CD4-positive, alpha-beta T cell treated with Interleukin-6 at 100 ng/mL for 8 hours (primary cell): ENCODE data around the gene SLC39A10.
"Not testable (repeated sequence)": the region's sequence is repeated elsewhere in the genome, so short reads cannot be mapped to it uniquely, and the experiment has no call there.

Experiments used
- DNase-seq: peaks from one replicate; pipeline ENCODE4 v3.0.0-alpha.2; 2020; ENCODE audit warnings: mixed read lengths, low spot score

SLC39A10 gene

DNA sequence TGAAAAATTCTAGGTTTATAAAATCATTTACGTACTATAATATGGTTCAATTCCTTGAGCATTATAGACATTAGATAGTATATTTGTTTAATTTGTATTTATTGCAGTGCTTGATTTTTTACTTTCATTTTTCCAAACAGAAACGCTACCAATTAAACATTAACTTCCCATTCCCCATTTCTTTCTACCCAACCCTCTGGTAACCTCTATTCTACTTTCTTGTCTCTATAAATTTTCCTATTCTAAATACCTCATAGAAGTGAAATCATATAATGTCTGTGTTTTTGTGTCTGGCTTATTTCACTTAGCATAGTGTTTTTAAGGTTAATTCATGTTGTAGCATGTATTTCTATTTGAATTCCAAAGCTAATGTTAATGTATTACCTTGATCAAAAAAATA lies 11.6 kb upstream of the SLC39A10 start:
- no peak for DNase-seq

DNA sequence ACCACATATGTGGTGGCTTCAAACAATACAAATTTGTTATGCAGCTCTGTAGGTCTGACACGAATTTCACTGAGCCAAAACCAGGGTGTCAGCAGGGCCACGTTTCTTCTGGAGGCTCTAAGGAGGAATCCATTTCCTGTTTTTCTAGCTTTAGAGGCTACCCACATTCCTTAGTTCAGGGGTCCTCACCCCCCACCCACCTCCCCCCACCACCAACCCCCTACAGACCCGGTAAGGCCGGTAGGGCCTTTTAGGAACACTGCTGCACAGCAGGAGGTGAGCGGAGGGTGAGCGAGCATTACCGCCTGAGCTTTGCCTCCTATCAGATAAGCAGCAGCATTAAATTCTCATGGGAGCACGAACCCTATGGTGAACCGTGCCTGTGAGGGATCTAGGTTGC lies 10.6 kb upstream of the SLC39A10 start:
- no peak for DNase-seq

- DNase-seq = no peak
Measured at GRCh38 chr2:195647302-195647701, 9.7 kb upstream of the SLC39A10 start.

DNA sequence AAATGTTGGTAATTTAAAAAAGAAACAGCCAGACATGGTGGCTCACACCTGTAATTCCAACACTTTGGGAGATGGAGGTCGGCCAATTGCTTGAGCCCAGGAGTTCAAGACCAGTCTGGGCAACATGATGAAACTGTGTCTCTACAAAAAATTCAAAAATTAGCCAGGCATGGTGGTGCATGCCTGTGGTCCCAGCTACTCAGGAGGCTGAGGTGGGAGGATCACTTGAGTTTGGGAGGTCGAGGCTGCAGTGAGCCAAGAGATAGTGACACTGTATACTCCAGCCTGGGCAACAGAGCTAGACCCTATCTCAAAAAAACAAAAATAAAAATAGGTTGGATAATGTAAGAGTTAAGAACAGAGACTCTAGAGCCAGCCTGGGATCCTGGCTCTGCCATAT lies 8.7 kb upstream of the SLC39A10 start:
- DNase-seq = not testable (repeated sequence)

DNA sequence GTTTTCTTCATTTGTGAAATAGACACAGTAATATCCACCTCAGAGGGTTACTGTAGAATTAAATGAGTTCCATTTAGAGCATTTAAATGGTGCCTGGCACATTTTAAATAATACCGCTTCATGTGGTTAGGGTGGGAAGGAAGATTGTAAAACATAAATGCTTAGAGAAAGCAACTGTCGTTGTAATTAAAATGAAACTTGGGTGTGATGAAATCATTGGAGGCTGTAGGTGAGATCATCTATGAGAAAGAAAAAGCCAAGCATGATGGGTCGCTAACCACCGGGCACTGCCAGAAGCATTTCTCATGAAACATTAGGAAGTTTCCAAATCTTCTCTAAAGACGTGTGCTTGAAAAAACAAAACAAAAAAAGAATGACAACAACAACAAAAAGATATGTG lies 8.2 kb upstream of the SLC39A10 start:
- no peak for DNase-seq

DNA sequence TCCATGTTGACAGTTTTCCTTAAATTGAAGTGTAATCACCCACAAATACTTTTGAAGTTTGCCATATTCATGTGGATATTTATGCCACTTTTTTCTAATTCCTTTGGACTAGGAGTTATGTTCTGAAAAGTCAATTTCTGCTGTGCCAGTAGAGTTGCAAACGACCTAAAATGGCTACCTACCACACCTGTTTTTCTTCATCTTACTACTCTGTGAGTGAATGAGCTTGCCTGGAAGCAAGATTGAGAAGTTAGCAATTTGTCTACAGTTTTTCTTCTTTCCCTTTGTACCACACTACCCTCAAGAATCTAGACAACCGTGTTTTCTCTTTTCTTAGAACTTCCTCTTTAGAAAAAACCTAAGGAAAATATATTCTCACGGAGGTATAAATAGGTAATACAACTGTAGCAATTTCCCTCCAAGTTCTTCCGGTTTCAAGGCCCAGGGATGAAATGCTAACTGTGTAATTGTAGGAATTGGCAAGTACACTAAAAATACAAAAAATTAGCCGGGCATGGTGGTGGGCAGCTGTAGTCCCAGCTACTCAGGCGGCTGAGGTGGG lies 7.3 kb upstream of the SLC39A10 start:
- DNase-seq = no peak

GRCh38 chr2:195651046-195651445 lies 6.0 kb upstream of the SLC39A10 start:
- DNase-seq = no peak

GRCh38 chr2:195652911-195653310 lies 4.1 kb upstream of the SLC39A10 start:
- no peak for DNase-seq

GRCh38 chr2:195656161-195656858 lies 716 bp upstream of the SLC39A10 start:
- no peak for DNase-seq

GRCh38 chr2:195657634-195658540 lies 861 bp downstream of the SLC39A10 start:
- DNase-seq = peak; percentile 79

- DNase-seq = peak; percentile 56
Measured at GRCh38 chr2:195658541-195658890, 1.5 kb downstream of the SLC39A10 start.

- DNase-seq = peak; percentile 61
Measured at GRCh38 chr2:195659114-195659513, 2.1 kb downstream of the SLC39A10 start.

DNA sequence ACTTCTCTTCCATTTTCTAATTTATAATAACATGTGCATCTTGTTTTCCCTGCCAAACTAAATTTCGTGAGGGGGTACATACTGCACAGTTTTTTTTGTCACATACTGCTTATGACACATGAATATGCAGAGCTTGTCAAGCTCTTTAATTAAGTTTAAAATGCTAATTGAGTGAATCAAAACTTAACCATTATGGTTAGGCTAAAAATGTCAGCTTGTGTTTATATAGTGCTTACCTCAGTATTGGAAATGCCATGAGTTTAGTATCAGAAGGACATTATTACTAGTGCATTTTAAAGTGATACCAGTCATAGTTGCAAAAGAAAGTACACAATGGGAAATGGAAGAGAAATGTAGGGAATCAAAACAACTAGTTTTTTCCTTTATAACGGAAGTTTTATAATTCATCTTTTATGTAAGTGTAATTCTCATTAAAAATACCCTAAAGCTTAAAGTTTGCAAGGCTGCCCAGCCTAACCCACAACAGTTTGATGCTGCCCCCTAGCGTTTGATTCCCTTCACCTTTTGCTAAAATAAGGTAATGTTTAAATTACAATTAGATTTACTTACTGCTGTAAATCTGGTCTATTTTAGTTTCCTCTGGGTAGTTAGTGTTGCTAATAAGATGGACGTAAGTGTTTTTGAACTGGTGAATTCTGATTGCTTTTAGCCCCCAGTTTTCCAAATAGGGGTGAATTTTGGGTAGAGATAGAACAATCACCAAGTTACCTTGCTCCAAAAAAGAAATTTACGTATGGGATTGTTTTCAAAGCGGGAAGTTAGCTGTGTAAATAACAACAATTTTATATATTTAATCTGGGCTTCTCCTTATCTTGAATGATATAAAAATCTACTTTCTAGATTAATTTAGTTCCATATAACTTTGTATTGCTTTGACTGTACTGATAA lies 3.2 kb downstream of the SLC39A10 start:
- DNase-seq = peak; percentile 82

- DNase-seq = no peak
Measured at GRCh38 chr2:195662138-195662537, 5.1 kb downstream of the SLC39A10 start.

DNA sequence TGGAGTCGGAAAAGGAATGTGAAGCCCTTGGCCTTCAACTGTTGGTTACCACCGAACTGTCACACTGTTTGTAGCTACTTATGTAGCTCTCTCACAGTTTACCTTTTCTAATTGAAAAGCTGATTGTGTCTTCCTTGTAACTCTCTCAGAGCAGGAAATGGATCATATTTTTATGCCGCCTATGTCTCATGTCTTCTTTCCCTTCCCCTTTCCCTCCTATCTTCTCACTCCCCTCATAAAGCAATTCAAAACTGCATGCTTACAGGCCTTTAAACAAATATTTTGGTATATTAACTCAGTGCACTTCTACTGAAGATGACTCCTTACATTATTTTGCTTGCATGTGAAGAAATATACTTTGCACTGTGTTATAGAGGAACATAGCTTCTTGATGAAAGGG lies 6.0 kb downstream of the SLC39A10 start:
- DNase-seq = no peak

GRCh38 chr2:195664528-195664927 lies 7.5 kb downstream of the SLC39A10 start:
- no peak for DNase-seq

- DNase-seq = not testable (repeated sequence)
Measured at GRCh38 chr2:195665153-195665552, 8.1 kb downstream of the SLC39A10 start.

DNA sequence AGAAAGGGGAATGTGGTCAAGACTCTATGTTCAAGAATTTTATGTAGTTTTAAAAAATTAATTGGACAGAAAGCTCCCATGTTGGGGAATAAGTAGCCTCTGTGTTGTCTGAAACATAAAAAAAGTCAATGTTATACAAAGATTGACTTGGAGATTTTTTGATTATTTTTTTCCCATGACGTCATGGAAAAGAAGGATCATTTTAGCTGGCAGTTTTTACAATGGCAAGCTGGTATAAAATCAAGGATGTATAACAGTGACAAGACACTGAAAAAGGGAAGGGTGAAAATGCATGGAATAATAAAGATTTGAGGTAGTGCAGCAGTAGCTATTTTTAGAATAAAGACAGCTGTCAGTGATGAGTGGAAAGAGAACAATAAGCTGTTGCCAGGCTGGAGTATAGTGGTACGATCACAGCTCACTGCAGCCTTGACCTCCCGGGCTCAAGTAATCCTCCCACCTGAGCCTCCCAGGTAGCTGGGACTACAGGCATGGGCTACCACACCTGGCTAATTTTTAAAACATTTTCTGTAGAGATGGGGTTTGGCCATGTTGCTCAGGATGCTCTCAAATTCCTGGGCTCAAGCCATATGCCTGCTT lies 9.2 kb downstream of the SLC39A10 start:
- DNase-seq = no peak

- DNase-seq = no peak
Measured at GRCh38 chr2:195667974-195668373, 10.9 kb downstream of the SLC39A10 start.

DNA sequence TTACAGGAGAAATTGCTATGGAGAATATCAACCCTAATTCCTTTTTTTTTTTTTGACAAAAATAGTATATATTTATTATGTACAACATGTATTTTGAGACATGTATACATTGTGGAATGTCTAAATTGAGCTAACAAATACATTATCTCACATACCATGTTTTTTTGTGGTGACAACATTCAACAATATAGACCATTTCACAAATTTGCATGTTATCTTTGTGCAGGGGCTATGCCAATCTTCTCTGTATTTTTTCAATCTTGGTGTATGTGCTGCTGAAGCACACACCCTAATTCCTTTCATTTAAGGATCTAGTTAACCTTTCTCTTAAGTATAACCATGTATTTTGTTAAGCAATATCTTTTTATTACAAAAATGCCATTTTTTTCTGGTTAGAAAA lies 13.2 kb downstream of the SLC39A10 start:
- DNase-seq = no peak

DNA sequence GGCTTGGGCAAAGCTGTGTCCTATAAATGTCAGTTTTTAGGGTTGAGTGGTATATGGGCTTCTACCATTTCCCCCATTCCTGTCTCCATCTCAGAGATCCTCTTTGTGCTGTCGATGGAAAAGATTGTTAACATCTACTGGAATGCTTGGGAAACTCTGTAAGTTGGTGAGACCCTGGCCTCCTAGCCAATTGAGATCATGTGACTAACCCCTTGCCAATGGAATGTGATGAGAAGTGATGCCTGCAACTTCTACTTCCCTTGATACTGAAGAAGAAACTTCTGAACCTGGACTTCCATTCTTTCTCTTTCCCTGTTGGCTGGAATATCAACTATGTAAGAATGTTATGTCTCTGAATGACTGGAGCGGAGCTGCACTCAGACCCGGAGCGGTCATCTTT lies 14.5 kb downstream of the SLC39A10 start:
- DNase-seq = no peak

GRCh38 chr2:195672674-195673073 lies 15.6 kb downstream of the SLC39A10 start:
- DNase-seq = no peak
